Measurements from ENCODE around the gene CAPN7. TPM values are rescaled to one million over a fixed set of nuclear protein-coding genes. Genes with fewer than 3 reads are reported as not detected.
A peak's percentile ranks its signal among the peaks of the same experiment; 100 is the strongest.

CAPN7 gene
- total and polyA plus RNA-seq, 10 donors: 10.8 to 72.3 (median 48.8) TPM

- WGBS, 5 donors: 4 to 9% (median 6%) methylated on average over 15 to 30 of the region's 30 CpGs
- peak; percentile 76 for DNase-seq
- no peak for TF ChIP-seq POLR2A (IDR thresholded peaks at IDR 0.05)
- TF ChIP-seq POLR2AphosphoS5 (IDR thresholded peaks at IDR 0.05): peak in 1 of 3 donors; percentile 42
- TF ChIP-seq CTCF (IDR thresholded peaks at IDR 0.05 in 8 of 11, conservative IDR thresholded peaks at IDR 0.05 in 3 of 11): no peak
- H3K36me3 ChIP-seq: peaks cover 0 to 29% (median 0%) of the 10 kb centered on the region in 6 donors
- no peaks in the 10 kb centered on the region for H3K27me3 ChIP-seq (replicated peaks in 1 of 7)
- peak overlapping the region; percentile 95 to 99 (median 96) for H3K27ac ChIP-seq
- intact Hi-C loops (cut with DNase I; ENCODE audit: low total_unique reads): loop anchor here (10.0 kb wide), 1 partner anchor 358 kb away; no protein-coding TSS in a partner anchor
- H3K9me3 ChIP-seq: no peaks in the 10 kb centered on the region
- H3K4me3 ChIP-seq: peak overlapping the region; percentile 59 to 98 (median 88)
- H3K4me1 ChIP-seq: peaks cover 18 to 70% (median 53%) of the 10 kb centered on the region in 6 donors
Measured at GRCh38 chr3:15206662-15207576, 873 bp downstream of the CAPN7 start.

GRCh38 chr3:15207836-15208504, 1.9 kb downstream of the CAPN7 start:
- no peak for TF ChIP-seq POLR2AphosphoS5 (IDR thresholded peaks at IDR 0.05)
- WGBS, 5 donors: 79 to 93% (median 81%) methylated on average over 5 of the region's 5 CpGs

GRCh38 chr3:15211937-15212336, 5.9 kb downstream of the CAPN7 start:
- Histone ChIP-seq H3K4me1 (peaks cover 18 to 72% (median 49%) of the 10 kb centered on the region in 6 donors), H3K4me3 (no peak overlapping the region), H3K27me3 (replicated peaks in 1 of 7) (no peaks in the 10 kb centered on the region), H3K36me3 (peaks cover 0 to 77% (median 18%) of the 10 kb centered on the region in 6 donors), H3K27ac (no peak overlapping the region), H3K9me3 (no peaks in the 10 kb centered on the region)
- TF ChIP-seq POLR2AphosphoS5 (IDR thresholded peaks at IDR 0.05) (no peak), CTCF (IDR thresholded peaks at IDR 0.05 in 8 of 11, conservative IDR thresholded peaks at IDR 0.05 in 3 of 11) (no peak), POLR2A (IDR thresholded peaks at IDR 0.05) (no peak)
- intact Hi-C loops (cut with DNase I; ENCODE audit: low total_unique reads): no loop called here
- no peak for DNase-seq

More at GRCh38 chr3:15207836-15208504, 1.9 kb downstream of the CAPN7 start:
- intact Hi-C loops (cut with DNase I; ENCODE audit: low total_unique reads): loop anchor here (10.0 kb wide), 1 partner anchor 357 kb away; no protein-coding TSS in a partner anchor
- H3K27ac ChIP-seq: peak overlapping the region in 2 of 8 donors; percentile 95 to 96
- peaks cover 0 to 40% (median 7%) of the 10 kb centered on the region in 6 donors for H3K36me3 ChIP-seq
- H3K9me3 ChIP-seq: no peaks in the 10 kb centered on the region
- H3K27me3 ChIP-seq (replicated peaks in 1 of 7): no peaks in the 10 kb centered on the region
- H3K4me1 ChIP-seq: peaks cover 18 to 68% (median 47%) of the 10 kb centered on the region in 6 donors
- peak overlapping the region in 6 of 8 donors; percentile 59 to 98 (median 87) for H3K4me3 ChIP-seq
- DNase-seq: no peak

- Histone ChIP-seq H3K4me1 (peaks cover 8 to 60% (median 27%) of the 10 kb centered on the region in 6 donors), H3K36me3 (peaks cover 3 to 96% (median 44%) of the 10 kb centered on the region in 6 donors), H3K9me3 (no peaks in the 10 kb centered on the region), H3K27ac (no peak overlapping the region), H3K4me3 (no peak overlapping the region), H3K27me3 (replicated peaks in 1 of 7) (no peaks in the 10 kb centered on the region)
- intact Hi-C loops (cut with DNase I; ENCODE audit: low total_unique reads): no loop called here
- no peak for DNase-seq
- WGBS, 5 donors: 96 to 100% (median 100%) methylated on average over 1 of the region's 1 CpG
- TF ChIP-seq CTCF (IDR thresholded peaks at IDR 0.05 in 8 of 11, conservative IDR thresholded peaks at IDR 0.05 in 3 of 11) (no peak), POLR2AphosphoS5 (IDR thresholded peaks at IDR 0.05) (no peak), POLR2A (IDR thresholded peaks at IDR 0.05) (no peak)
Measured at GRCh38 chr3:15214758-15215157, 8.7 kb downstream of the CAPN7 start.
